ENCODE data around the gene GDPD1. TPM values are rescaled to one million over a fixed set of nuclear protein-coding genes. Genes with fewer than 3 reads are reported as not detected.
"Not testable (repeated sequence)": the region's sequence is repeated elsewhere in the genome, so short reads cannot be mapped to it uniquely, and the experiment has no call there.

GDPD1 gene
- total RNA-seq, 1 experiment from 2014 or later: 0.92 TPM

GRCh38 chr17:59234631-59235030, 14.3 kb downstream of the GDPD1 start:
- DNase-seq (ENCODE audit: low spot score): no peak
- in situ Hi-C loops (cut with HindIII; ENCODE audit: low sequenced_read_pairs): no loop called here

GRCh38 chr17:59238906-59239305, 18.6 kb downstream of the GDPD1 start:
- no peak for DNase-seq (ENCODE audit: low spot score)
- in situ Hi-C loops (cut with HindIII; ENCODE audit: low sequenced_read_pairs): no loop called here

DNA sequence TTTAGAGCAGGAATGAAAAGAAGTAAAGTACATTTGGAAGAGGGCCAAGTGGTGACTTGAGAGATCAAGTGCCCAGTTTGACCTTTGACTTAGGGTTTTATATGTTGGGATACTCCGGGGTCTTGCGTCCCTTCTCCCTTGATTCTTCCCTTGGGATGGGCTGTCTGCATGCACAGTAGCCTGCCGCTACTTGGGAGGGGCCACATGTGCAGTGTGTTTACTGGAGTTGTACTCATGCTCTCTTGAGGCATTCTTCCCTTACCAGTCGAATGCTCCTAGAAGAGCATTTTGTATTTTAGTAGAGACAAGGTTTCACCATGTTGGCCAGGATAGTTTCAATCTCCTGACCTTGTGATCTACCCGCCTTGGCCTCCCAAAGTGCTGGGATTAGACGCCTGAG, 23.8 kb downstream of the GDPD1 start:
- in situ Hi-C loops (cut with HindIII; ENCODE audit: low sequenced_read_pairs): no loop called here
- no peak for DNase-seq (ENCODE audit: low spot score)

GRCh38 chr17:59254742-59255141, 34.4 kb downstream of the GDPD1 start:
- DNase-seq (ENCODE audit: low spot score): no peak
- in situ Hi-C loops (cut with HindIII; ENCODE audit: low sequenced_read_pairs): no loop called here

GRCh38 chr17:59257101-59257500, 36.8 kb downstream of the GDPD1 start:
- DNase-seq (ENCODE audit: low spot score): no peak
- in situ Hi-C loops (cut with HindIII; ENCODE audit: low sequenced_read_pairs): no loop called here

DNA sequence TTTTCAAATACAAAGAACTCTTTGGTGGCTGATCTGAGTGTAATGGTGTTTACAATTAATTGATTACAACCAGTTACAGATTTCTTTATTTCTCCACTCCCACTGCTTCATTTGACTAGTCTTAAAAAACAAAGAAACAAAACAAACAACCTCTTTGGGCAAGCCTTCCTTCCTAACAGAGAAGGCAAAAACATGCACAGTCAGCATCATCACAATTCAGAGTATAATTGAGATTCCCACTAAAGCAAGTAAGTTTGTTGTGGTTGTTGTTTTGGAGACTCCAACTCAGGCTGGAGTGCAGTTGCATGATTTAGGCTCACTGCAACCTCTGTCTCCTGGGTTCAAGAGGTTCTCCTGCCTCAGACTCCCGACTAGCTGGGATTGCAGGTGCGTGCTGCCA, 40.4 kb downstream of the GDPD1 start:
- in situ Hi-C loops (cut with HindIII; ENCODE audit: low sequenced_read_pairs): no loop called here
- no peak for DNase-seq (ENCODE audit: low spot score)

DNA sequence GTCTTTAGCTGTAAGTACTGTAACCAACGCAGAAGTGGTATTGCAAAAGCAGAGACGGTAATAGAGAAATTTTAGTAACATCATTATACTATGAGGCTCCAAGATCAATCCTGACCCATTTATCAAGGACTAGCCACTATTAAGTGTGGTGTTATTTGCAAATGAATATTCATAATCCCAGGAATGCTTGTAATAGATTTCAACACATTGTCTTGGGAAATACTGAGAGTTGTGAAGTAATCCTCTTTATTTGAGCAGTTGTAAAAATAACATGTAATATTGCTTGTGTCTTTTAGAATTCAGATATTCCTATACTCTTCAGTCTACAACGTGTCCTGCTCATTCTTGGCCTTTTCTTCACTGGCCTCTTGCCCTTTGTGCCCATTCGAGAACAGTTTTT, 46.4 kb downstream of the GDPD1 start:
- no peak for DNase-seq (ENCODE audit: low spot score)
- in situ Hi-C loops (cut with HindIII; ENCODE audit: low sequenced_read_pairs): no loop called here

- in situ Hi-C loops (cut with HindIII; ENCODE audit: low sequenced_read_pairs): no loop called here
- DNase-seq (ENCODE audit: low spot score): no peak
Observed at GRCh38 chr17:59267776-59268175, 47.5 kb downstream of the GDPD1 start.

DNA sequence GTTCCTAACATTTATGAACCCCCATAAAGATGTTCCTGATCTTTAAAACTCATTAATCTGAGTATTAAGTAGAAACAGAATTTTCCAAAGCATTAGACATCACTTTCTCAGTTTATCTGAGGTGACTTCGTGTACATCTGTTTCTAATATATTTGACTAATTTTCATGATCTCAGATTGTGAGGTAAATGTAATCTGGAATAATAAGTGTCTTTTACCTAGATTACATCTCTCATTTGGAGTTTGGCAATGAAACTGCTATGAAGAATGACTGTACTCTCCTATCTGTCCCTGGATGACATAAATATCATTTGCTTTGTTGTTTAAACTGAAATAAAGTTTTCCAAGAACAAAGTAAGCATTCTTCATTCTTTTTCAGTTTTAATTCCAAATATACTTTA, 55.3 kb downstream of the GDPD1 start:
- DNase-seq (ENCODE audit: low spot score): no peak
- in situ Hi-C loops (cut with HindIII; ENCODE audit: low sequenced_read_pairs): no loop called here

DNA sequence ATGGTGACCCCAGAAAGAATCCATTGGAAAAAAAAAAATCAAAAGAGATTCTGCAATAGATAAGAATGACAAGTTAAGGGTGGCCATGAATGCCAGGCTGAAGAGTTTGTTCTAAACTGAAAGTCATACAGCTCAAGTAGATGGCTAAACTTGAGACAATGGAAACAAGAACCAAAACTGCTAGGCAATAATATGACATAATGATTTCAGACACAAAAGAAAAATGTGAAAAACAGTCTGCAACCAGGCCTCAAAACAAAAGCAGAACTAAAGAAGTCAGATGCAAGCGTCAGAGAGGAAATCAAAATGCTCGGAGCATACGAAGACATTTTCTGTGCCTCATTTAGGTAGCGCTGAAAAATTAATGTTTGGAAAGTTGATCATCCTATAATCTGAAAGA, 56.7 kb downstream of the GDPD1 start:
- DNase-seq (ENCODE audit: low spot score): no peak
- in situ Hi-C loops (cut with HindIII; ENCODE audit: low sequenced_read_pairs): no loop called here

- no peak for DNase-seq (ENCODE audit: low spot score)
- in situ Hi-C loops (cut with HindIII; ENCODE audit: low sequenced_read_pairs): no loop called here
Observed at GRCh38 chr17:59278406-59278805, 58.1 kb downstream of the GDPD1 start.

- in situ Hi-C loops (cut with HindIII; ENCODE audit: low sequenced_read_pairs): no loop called here
- DNase-seq (ENCODE audit: low spot score): no peak
Observed at GRCh38 chr17:59284317-59284716, 64.0 kb downstream of the GDPD1 start.

DNA sequence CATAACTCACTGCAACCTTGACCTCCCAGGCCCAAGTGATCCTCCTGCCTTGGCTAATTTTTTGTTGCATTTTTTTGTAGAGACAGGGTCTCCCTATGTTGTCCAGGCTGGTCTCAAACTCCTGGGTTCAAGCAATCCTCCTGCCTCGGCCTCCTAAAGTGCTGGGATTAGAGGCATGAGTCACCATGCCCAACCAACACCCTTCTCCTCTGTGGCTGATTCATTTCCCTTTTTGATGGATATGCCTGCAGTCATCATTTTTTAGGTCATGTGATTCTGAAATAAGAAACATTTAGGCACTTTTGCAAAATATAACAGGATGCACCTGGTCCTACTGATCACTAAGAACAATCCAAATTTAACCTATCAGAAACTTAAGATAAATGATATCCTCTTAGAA, 67.1 kb downstream of the GDPD1 start:
- no peak for DNase-seq (ENCODE audit: low spot score)
- in situ Hi-C loops (cut with HindIII; ENCODE audit: low sequenced_read_pairs): no loop called here

DNA sequence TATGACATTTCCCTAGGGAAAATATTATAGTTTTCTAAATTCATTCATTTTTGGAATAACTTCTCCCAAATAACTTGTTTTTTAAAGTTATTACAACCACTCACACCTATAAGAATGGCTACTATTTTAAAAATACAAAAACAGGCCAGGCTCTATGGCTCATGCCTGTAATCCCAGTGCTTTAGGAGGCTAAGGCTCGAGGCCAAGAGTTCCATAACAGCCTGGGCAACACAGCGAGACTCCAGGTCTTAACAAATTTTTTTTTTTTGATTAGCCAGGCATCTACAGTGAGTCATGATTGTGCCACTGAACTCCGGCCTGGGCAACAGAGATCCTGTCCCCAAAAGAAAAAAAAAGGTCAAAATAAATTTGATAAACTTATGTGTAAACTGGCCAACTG, 67.6 kb downstream of the GDPD1 start:
- DNase-seq (ENCODE audit: low spot score): no peak
- in situ Hi-C loops (cut with HindIII; ENCODE audit: low sequenced_read_pairs): no loop called here

DNA sequence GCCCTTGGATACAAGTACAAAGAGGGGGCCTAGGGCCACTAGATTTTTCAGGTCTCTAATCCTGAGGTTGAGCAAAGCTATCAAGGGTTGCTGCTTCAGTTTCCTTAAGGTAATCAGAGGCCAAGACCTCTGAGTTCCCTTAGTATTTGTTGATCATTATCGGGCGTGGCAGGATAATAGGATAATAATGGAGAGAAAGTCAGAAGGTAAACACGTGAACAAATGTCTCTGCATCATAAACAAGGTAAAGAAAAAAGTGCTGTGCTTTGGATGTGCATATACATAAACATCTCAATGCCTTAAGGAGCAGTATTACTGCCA, 69.6 kb downstream of the GDPD1 start:
- no peak for DNase-seq (ENCODE audit: low spot score)
- in situ Hi-C loops (cut with HindIII; ENCODE audit: low sequenced_read_pairs): no loop called here

- DNase-seq (ENCODE audit: low spot score); in situ Hi-C loops (cut with HindIII; ENCODE audit: low sequenced_read_pairs): not testable (repeated sequence)
Observed at GRCh38 chr17:59290302-59290998, 70.1 kb downstream of the GDPD1 start.

GRCh38 chr17:59292174-59292523, 71.8 kb downstream of the GDPD1 start:
- DNase-seq (ENCODE audit: low spot score): no peak

GRCh38 chr17:59296190-59296589, 75.9 kb downstream of the GDPD1 start:
- in situ Hi-C loops (cut with HindIII; ENCODE audit: low sequenced_read_pairs): no loop called here
- DNase-seq (ENCODE audit: low spot score): no peak

More at GRCh38 chr17:59292174-59292523, 71.8 kb downstream of the GDPD1 start:
- in situ Hi-C loops (cut with HindIII; ENCODE audit: low sequenced_read_pairs): no loop called here

GRCh38 chr17:59298521-59298920, 78.2 kb downstream of the GDPD1 start:
- in situ Hi-C loops (cut with HindIII; ENCODE audit: low sequenced_read_pairs): no loop called here
- no peak for DNase-seq (ENCODE audit: low spot score)

DNA sequence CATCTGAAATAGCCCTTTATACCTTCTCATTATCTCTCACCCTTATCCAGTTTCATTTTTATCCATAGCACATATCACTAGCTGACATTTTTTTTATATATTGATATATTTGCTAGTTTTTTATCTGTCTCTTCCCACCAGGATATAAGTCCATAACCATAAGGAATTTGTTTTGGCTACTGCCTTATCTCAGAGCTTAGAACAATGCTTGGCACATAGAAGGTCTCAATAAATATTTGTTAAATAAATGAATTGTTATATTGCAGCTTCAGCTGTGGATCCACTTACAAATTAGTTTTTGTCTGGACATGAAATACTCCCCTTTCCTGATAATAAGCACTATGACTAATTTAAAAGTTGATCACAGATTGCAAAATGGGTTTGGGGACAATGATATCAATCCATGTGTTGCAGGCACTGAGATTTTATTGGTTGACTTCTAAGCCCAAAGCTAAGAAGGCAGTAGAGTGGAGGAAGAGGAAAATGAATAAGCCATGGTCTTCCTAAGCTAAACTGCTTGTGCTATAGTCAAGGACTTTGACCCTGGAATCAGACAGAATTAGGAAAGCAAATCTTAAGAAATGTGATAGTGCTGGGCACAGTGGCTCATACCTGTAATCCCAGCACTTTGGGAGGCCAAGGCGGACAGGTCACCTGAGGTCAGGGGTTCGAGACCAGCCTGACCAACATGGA, 79.2 kb downstream of the GDPD1 start:
- DNase-seq (ENCODE audit: low spot score): no peak
- in situ Hi-C loops (cut with HindIII; ENCODE audit: low sequenced_read_pairs): no loop called here

GRCh38 chr17:59300941-59301340, 80.6 kb downstream of the GDPD1 start:
- DNase-seq (ENCODE audit: low spot score): no peak
- in situ Hi-C loops (cut with HindIII; ENCODE audit: low sequenced_read_pairs): no loop called here

All from G401 (cell line).